SK-N-MC (cell line): Measurements from ENCODE around the gene CDK2.
A peak's percentile ranks its signal among the peaks of the same experiment; 100 is the strongest.
"Not testable (repeated sequence)": the region's sequence is repeated elsewhere in the genome, so short reads cannot be mapped to it uniquely, and the experiment has no call there.

Experiments
- DNase-seq: peaks from one replicate; pipeline ENCODE4 v3.0.0-alpha.2; 2011; ENCODE audit warnings: low read depth, low spot score
- H3K27ac ChIP-seq: fragments of 200-600 bp; sonication (generic); 2 replicates; pipeline ENCODE4 v1.5.1; 2016; ENCODE audit warnings: mixed run types
- H3K36me3 ChIP-seq: fragments of 200-600 bp; sonication (generic); 2 replicates; pipeline ENCODE4 v1.6.1; 2017; ENCODE audit warnings: antibody characterized with exemption, low read length, mixed read lengths; ENCODE audit not compliant: insufficient read depth
- H3K4me3 ChIP-seq: fragments of 200-600 bp; sonication (generic); 2 replicates; pipeline ENCODE4 v1.5.1; 2016
- H3K9ac ChIP-seq: fragments of 200-600 bp; sonication (generic); 2 replicates; pipeline ENCODE4 v1.8.0; 2017; ENCODE audit warnings: mixed run types, mixed read lengths; ENCODE audit not compliant: insufficient read length
- H3K9me3 ChIP-seq: fragments of 200-600 bp; sonication (generic); 2 replicates; pipeline ENCODE4 v1.6.1; 2017; ENCODE audit warnings: low read depth, mild to moderate bottlenecking, antibody characterized with exemption, low read length, moderate library complexity, mixed read lengths
- EZH2 ChIP-seq: fragments of 200-600 bp; sonication (generic); IDR thresholded peaks from one replicate; pipeline ENCODE4 v1.6.1; 2017; ENCODE audit warnings: antibody characterized with exemption
- FOXP2 ChIP-seq: optimal IDR thresholded peaks from 2 replicates; pipeline ENCODE3; 2011; ENCODE audit warnings: mild to moderate bottlenecking, moderate library complexity; ENCODE audit not compliant: insufficient read depth; ENCODE audit errors: extremely low read length, control extremely low read depth
- POLR2AphosphoS5 ChIP-seq: IDR thresholded peaks from 2 replicates; pipeline ENCODE4 v1.6.1; 2012; ENCODE audit warnings: mild to moderate bottlenecking, low read depth, low read length, borderline replicate concordance

CDK2 gene

DNA sequence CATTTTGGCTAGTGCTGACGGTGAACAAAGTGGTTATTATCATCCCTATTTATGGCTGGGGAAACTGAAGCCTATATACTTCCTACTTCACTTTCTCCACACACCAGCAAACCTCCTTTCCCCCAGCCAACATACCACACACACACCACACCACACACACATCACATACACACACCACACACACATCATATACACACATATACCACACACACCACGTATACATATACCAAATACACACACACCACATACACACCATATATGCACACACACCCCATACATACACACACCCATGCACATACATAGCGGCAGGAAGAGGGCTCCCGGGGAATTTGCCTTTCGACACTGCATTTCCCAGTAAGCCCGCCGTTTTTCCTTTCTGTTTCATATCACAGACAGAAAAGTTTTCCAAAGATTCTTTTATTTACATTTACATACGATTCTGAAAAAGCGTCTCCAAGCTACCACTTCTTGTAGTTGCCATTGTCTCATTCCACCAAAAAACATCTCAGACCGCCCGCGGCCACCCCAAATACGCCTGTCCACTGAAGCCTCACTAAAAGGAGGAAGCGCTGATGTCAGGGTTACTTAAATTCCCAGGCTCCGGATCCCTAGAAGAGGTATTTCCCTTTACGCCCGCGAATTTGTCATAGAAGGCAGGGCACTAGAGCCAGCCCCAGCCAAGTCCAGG, 6.4 kb downstream of the CDK2 start:
- Histone ChIP-seq H3K4me3 (peak overlapping the region; percentile 100), H3K9me3 (no peaks in the 10 kb centered on the region), H3K36me3 (peaks cover 33% of the 10 kb centered on the region), H3K27ac (peak overlapping the region; percentile 89), H3K9ac (peak overlapping the region; percentile 92)
- no peak for TF ChIP-seq FOXP2
- TF ChIP-seq EZH2 = no peak
- TF ChIP-seq POLR2AphosphoS5 = no peak
- no peak for DNase-seq

DNA sequence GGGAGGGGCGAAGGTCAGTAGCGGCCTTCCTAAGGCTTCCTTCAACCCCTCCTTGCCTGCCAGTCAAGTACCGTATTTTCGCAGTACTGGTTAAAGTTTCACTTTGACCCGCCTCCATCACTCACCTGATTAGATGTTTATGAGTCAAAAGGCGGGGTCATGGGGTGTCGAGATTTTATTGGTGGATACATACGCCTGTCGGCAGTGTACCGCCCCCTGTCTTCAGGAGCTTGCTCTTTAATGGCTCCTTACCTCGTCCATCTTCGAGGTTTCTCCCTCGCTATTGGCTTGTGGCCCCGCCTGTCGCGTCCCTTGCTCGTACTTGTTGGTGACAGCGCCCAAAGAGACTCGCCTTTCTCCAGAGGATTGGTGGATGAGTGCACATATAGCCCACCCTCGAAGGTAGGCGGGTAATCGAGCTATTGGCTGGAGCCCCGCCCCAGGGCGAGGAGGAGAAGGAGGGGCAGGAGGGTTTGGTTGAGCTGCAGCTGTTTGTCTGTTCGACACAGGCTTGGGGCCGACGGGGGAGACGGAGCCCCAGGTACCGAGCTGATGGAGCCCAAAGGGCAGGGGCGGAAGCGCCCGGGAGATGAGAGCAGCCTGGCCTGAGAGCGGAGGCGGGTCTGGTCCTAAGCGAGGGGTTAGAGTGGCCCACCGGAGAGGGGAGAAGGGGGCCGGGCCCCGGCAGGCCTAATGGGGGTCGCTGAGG, 7.1 kb downstream of the CDK2 start, which contains the start of gene RAB5B:
TSS of gene RAB5B (plus strand) at position 480 of the 709 bp plus-strand sequence. CDS start 12,883 bp downstream, outside the sequence.
- peak; percentile 99 for DNase-seq
- peak within 1 kb of the TSS; percentile 96 for H3K9ac ChIP-seq
- H3K27ac ChIP-seq = peak within 1 kb of the TSS; percentile 89
- peaks cover 26% of the 10 kb centered on the region for H3K36me3 ChIP-seq
- peak; percentile 84 for TF ChIP-seq POLR2AphosphoS5
- TF ChIP-seq EZH2 = no peak
- H3K9me3 ChIP-seq = no peaks in the 10 kb centered on the region
- H3K4me3 ChIP-seq = peak within 1 kb of the TSS; percentile 100

DNA sequence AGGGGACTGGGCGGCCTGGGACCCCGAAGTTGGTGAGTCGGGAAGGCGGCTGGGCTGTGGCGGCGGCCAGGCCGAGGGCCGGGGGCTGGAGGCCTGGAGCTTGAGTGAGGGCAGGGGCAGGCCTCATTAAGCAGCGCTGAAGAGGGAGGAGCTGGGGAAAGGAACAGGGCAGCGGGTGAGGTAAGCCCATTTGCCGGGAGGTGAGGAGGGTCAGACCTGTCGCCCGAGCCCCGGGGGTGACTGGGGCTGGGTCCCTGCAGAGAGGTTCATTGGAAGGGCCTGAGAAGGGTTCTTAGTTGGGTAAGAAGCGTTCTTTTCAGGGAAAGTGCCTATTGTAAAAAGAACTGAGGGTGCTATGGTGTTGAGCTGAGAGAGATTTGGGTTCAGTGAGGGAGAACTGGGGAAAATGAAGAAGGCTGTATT, 7.7 kb downstream of the CDK2 start:
- H3K36me3 ChIP-seq = peaks cover 20% of the 10 kb centered on the region
- TF ChIP-seq POLR2AphosphoS5 = no peak
- no peak for TF ChIP-seq EZH2
- no peak for TF ChIP-seq FOXP2
- no peaks in the 10 kb centered on the region for H3K9me3 ChIP-seq
- peak overlapping the region; percentile 57 for H3K27ac ChIP-seq
- DNase-seq = no peak
- peak overlapping the region; percentile 96 for H3K9ac ChIP-seq
- H3K4me3 ChIP-seq = peak overlapping the region; percentile 99

GRCh38 chr12:55978393-55978792, 11.8 kb downstream of the CDK2 start:
- Histone ChIP-seq H3K27ac (no peak overlapping the region), H3K4me3 (no peak overlapping the region), H3K9me3 (no peaks in the 10 kb centered on the region), H3K36me3 (peaks cover 3% of the 10 kb centered on the region; the same call in 1 of the 2 replicates), H3K9ac (no peak overlapping the region)
- no peak for DNase-seq
- no peak for TF ChIP-seq EZH2
- TF ChIP-seq POLR2AphosphoS5 = no peak
- no peak for TF ChIP-seq FOXP2

DNA sequence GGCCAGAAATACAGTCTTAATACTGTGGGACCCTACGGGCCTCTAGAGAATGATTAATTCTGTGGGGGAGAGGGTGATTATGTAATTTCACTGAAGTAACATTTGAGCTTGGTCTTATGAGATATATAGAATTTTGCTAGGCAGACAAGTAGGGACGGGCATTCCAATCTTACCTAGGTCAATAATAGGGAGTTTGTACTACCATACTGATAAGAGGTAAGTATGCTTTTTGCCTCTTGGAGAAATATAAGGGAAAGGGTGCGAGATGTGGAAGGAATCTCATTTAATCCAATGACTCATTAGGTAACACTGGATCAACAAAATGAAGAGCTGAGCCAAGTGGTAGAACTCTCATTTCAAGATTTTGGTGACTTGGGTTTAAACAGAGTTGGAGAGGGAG, 12.4 kb downstream of the CDK2 start:
- peaks cover 3% of the 10 kb centered on the region; the same call in 1 of the 2 replicates for H3K36me3 ChIP-seq
- no peaks in the 10 kb centered on the region for H3K9me3 ChIP-seq
- no peak overlapping the region for H3K4me3 ChIP-seq
- no peak overlapping the region for H3K27ac ChIP-seq
- DNase-seq = no peak
- no peak overlapping the region for H3K9ac ChIP-seq
- TF ChIP-seq EZH2 (no peak), FOXP2 (no peak), POLR2AphosphoS5 (no peak)

- H3K27ac ChIP-seq, H3K36me3 ChIP-seq, H3K4me3 ChIP-seq, H3K9me3 ChIP-seq, DNase-seq, H3K9ac ChIP-seq: not testable (repeated sequence)
These were observed 15.3 kb downstream of the CDK2 start for GRCh38 chr12:55981882-55982281.

- Histone ChIP-seq H3K36me3 (peaks cover 9% of the 10 kb centered on the region; the same call in 1 of the 2 replicates), H3K4me3 (no peak overlapping the region), H3K9ac (no peak overlapping the region), H3K27ac (no peak overlapping the region), H3K9me3 (no peaks in the 10 kb centered on the region)
- TF ChIP-seq POLR2AphosphoS5 (no peak), EZH2 (no peak), FOXP2 (no peak)
- DNase-seq = no peak
These were observed 15.8 kb downstream of the CDK2 start for GRCh38 chr12:55982319-55982936.

GRCh38 chr12:55983232-55983842, 16.7 kb downstream of the CDK2 start:
- Histone ChIP-seq H3K9ac (no peak overlapping the region), H3K4me3 (no peak overlapping the region), H3K27ac (no peak overlapping the region), H3K36me3 (peaks cover 12% of the 10 kb centered on the region; the same call in 1 of the 2 replicates), H3K9me3 (no peaks in the 10 kb centered on the region)
- DNase-seq = no peak
- no peak for TF ChIP-seq POLR2AphosphoS5
- TF ChIP-seq FOXP2 = no peak
- TF ChIP-seq EZH2 = no peak
